RWPE1 (cell line): Measurements from ENCODE around the gene FUBP3.

ENCODE experiments used
- CTCF ChIA-PET: fragments of 350-600 bp; sonication (Branson Sonifier 250); formaldehyde crosslinking; extraction: SDS; loops from one replicate; lab custom pipeline; 2021; lab: Yijun Ruan, JAX
- POLR2A ChIA-PET: fragments of 400-600 bp; formaldehyde crosslinking; extraction: SDS; loops from one replicate; lab custom pipeline; 2020; ENCODE audit warnings: antibody characterized with exemption; ENCODE audit not compliant: low non-redundant PET; lab: Yijun Ruan, JAX
- DNase-seq: peaks from one replicate; pipeline ENCODE4 v3.0.0; 2012; ENCODE audit warnings: low spot score
- H3K27ac ChIP-seq: fragments of 450-650 bp; 2 replicates; pipeline ENCODE4 v1.5.1; 2017
- TF ChIP-seq, protein P1 (sequence below): fragments of 450-650 bp; conservative IDR thresholded peaks from 2 replicates; pipeline ENCODE4 v1.5.1; 2017; ENCODE audit warnings: low read depth, mild to moderate bottlenecking

Gene FUBP3, protein sequence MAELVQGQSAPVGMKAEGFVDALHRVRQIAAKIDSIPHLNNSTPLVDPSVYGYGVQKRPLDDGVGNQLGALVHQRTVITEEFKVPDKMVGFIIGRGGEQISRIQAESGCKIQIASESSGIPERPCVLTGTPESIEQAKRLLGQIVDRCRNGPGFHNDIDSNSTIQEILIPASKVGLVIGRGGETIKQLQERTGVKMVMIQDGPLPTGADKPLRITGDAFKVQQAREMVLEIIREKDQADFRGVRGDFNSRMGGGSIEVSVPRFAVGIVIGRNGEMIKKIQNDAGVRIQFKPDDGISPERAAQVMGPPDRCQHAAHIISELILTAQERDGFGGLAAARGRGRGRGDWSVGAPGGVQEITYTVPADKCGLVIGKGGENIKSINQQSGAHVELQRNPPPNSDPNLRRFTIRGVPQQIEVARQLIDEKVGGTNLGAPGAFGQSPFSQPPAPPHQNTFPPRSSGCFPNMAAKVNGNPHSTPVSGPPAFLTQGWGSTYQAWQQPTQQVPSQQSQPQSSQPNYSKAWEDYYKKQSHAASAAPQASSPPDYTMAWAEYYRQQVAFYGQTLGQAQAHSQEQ

DNA sequence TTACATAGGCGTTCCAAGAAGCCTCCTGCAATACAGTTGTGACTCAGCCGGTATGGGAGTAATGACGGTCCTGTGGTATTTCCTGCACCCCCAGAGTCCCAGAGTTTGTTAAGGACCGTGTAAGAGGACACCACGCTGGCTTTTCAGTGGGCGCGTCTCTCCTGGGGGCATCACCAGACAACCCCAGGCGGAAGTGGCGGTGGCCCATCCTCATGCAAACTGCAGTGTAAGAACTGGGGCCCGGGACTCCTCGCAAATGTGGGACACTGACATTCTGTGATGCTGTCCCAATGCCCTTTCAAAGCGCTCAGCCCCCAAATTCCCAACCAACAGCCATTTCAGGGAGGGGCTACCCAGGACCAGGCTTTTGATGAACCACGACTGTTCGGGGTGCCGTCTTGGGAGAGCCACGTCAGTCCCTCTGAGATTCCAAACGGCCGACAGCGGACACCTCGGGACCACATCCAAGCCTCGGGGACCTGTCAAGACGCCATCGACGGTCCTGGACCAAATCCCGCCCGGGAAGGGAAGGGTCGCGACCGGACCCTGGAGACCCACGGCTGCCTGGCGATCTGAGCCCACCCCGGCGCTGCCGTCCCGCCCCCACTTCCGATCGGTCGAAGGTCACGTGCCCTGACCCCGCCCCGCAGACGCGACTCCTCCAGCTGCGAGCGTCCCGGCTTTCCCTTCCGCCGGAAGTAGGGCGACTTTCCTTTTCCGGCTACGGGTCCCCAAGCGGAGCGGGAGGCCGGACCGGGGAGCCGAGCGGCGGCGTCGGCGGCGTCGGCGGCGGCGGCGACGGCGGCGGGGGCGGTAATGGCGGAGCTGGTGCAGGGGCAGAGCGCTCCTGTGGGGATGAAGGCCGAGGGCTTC, at the start of gene FUBP3:
Gene FUBP3 (plus strand): TSS at position 713 of the 873 bp plus-strand sequence. CDS start 104 bp downstream, at position 817.
- ChIA-PET POLR2A (interaction anchor here (0.6 to 1.1 kb wide), 5 partner anchors 38 to 142 kb away, joined by 3 to 8 read pairs (median 5); no protein-coding TSS in a partner anchor), CTCF (interaction anchor here (0.7 kb wide), 1 partner anchor 60 kb away, joined by 5 read pairs; no protein-coding TSS in a partner anchor)
- peak within 1 kb of the TSS; percentile 94 for H3K27ac ChIP-seq
- peak; percentile 99 for DNase-seq
- TF ChIP-seq, protein P1, sequence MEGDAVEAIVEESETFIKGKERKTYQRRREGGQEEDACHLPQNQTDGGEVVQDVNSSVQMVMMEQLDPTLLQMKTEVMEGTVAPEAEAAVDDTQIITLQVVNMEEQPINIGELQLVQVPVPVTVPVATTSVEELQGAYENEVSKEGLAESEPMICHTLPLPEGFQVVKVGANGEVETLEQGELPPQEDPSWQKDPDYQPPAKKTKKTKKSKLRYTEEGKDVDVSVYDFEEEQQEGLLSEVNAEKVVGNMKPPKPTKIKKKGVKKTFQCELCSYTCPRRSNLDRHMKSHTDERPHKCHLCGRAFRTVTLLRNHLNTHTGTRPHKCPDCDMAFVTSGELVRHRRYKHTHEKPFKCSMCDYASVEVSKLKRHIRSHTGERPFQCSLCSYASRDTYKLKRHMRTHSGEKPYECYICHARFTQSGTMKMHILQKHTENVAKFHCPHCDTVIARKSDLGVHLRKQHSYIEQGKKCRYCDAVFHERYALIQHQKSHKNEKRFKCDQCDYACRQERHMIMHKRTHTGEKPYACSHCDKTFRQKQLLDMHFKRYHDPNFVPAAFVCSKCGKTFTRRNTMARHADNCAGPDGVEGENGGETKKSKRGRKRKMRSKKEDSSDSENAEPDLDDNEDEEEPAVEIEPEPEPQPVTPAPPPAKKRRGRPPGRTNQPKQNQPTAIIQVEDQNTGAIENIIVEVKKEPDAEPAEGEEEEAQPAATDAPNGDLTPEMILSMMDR = no peak

DNA sequence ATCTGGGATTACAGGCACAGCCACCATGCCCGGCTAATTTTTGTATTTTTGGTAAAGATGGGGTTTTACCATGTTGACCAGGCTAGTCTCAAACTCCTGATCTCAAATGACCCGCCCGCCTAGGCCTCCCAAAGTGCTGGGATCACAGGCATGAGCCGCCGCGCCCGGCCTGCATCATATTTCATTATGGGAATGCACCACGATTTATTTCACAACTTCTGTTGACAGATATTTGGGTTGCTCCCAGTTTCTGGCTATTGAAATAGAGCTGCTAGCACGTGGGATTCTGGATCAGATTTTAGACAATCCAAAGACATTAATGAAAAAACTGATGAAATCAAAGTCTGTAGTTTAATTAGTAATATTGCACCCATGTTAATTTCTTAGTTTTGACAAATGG, 48.4 kb upstream of the FUBP3 start:
- peak overlapping the region; percentile 70 for H3K27ac ChIP-seq
- ChIA-PET CTCF (no interaction called here), POLR2A (no interaction called here)
- TF ChIP-seq, protein P1 = no peak
- DNase-seq = peak; percentile 58

DNA sequence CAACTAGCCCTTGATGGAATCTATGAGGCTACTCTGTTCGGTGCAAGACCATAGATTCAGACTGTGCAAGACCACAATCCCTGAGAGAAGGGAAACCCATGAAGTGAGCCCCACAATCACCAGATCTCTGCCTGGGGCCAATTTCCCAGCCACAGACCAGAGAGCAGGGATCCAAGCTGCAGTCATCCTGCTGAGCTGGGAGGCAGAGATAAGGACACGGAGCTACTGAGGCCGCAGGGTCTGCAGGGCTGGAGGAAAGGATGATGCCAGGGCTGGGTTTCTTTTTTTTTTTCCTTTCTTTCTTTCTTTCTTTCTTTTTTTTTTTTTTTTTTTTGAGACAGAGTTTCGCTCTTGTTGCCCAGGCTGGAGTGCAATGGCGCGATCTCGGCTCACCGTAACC, 47.7 kb upstream of the FUBP3 start:
- TF ChIP-seq, protein P1 = no peak
- ChIA-PET CTCF (interaction anchor here (0.6 kb wide), 1 partner anchor 16 kb away, joined by 3 read pairs; no protein-coding TSS in a partner anchor), POLR2A (no interaction called here)
- DNase-seq = no peak
- H3K27ac ChIP-seq = peak overlapping the region; percentile 70

DNA sequence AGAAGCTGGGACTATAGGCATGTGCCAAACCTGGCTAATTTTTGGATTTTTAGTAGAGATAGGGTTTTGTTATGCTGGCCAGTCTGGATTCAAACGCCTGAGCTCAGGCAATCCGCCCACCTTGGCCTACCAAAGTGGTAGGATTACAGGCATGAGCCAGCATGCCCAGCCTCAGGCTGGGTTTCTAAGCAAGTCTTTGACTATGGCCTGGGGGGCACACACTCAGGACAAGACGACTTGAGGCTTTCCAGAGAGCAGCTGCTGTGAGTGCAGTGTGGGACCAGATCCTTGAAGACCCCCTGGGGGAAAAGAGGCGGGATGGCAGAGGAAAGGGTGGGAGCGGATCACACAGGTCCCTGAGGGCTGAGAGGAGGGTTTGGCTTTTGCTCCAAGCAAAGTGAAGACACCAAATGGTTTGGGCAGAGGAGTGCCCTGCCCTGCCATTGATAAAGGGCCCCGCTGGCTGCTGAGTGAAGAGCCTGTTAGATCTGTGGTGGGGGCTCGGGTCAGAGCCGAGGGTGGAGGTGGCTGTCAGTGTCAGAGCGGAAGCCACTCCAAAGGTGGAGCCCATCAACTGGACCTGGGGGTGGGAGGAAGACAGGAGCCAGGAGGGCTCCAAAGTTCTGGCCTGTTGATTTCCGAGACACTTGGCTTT, 46.8 kb upstream of the FUBP3 start:
- ChIA-PET CTCF (interaction anchor here (0.6 kb wide), 1 partner anchor 103 kb away, joined by 4 read pairs; no protein-coding TSS in a partner anchor), POLR2A (interaction anchor here (0.7 kb wide), 1 partner anchor 72 kb away, joined by 5 read pairs; no protein-coding TSS in a partner anchor)
- H3K27ac ChIP-seq = peak overlapping the region; percentile 70
- peak; percentile 42 for DNase-seq
- TF ChIP-seq, protein P1 = no peak

DNA sequence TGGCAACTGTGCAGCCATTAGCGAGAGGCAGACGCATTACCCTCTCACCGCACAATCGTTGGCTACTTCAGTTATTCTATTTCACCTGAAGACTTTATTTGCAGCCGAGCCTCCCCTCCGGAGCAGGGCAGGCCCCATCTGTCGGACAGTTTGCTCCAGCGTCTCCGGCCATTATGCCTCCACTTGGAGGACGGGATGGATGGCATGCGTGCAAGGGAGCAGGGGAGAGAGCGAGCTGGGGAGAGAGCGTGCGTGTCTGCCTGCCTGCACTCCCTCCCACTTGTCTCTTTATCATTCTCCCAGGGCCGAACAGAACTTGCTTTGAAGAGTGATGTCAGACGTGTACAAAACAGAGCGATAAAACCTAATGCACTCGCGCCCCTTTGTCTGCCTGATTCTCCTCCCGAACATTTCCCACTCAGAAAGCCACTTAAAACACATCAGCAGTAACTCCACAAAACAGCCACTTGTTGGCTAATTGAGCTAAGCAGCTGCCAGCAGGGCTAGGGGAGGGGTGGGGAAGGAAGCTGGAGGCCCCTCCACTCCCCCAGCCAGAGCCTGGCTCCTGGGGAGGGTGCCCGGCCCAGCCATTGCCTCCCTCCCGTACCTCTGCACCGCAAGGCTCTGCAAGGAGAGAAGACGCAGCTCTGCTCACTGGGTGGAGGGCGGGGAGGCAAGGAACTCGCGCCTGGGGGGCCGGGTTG, 43.4 kb upstream of the FUBP3 start:
- ChIA-PET CTCF (interaction anchor here (1.3 kb wide), 1 partner anchor 19 kb away, joined by 5 read pairs; no protein-coding TSS in a partner anchor), POLR2A (no interaction called here)
- TF ChIP-seq, protein P1 = no peak
- DNase-seq = no peak
- H3K27ac ChIP-seq = peak overlapping the region; percentile 95
